A549 treated with Hydrocortisone at 1 μM for 4 hours (cell line): ENCODE results near the gene KCNC1. TPM values are rescaled to one million over a fixed set of nuclear protein-coding genes. Genes with fewer than 3 reads are reported as not detected.

ENCODE experiments used
- total RNA-seq: library from RNA; stranded (reverse); fragments of 200-300 nt; extraction: Qiagen RNA extraction; gene quantifications from 5 replicates; pipeline ENCODE4 v1.2.3, GENCODE V29; 2022

Gene KCNC1
- total RNA-seq: 0.05 to 0.16 TPM (median 0.06 TPM) in 5 replicates

DNA sequence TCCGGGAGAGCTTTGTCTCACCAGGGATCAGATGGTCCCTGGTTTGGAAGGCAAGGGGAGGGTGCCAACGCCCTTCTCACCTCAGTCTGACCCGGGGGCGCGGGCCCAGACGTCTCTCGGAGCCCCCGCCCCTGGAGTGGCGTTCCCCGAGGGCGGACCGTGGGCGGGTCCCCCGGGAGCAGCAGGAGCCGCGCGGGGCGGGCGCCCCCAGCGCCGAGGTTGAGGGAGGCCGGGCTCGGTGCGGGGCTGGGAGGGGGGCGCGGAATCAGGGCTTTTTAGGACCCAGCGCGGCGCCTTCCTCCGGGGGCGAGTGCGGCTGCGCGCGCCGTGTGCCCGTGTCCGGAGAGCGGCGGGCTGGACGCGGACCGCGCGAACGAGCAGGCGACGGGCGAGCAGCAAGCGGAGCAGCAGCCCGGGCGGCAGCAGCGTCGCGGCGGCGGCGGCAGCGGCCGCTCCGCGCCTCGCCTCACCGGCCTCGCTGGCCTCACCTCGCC is at the start of gene KCNC1:
Gene KCNC1, plus strand, starts transcription at position 364 of the 494 bp plus-strand sequence. CDS start 1,222 bp downstream, outside the sequence.

GRCh38 chr11:17719028-17719937 is 15.3 kb upstream of the KCNC1 start, which contains the start of gene MYOD1:
Gene MYOD1, plus strand, starts transcription at chr11:17719571. Its CDS starts 212 bp downstream, at chr11:17719783.

Other genes starting within 250 kb of the KCNC1 start
- 0.70 to 1.1 TPM (median 0.74 TPM) in 5 replicates for gene USH1C, start 190.4 kb upstream of the KCNC1 start, total RNA-seq
- not detected in 5 replicates for gene OTOG, start 187.5 kb upstream of the KCNC1 start, total RNA-seq
- 0.06 to 0.08 TPM in 2 of 5 replicates, not detected in the others for gene MYOD1, start 15.2 kb upstream of the KCNC1 start, total RNA-seq